Adrenal gland (tissue), 5 donors: Measurements from ENCODE around the gene DHRS4L2.
"Not testable (repeated sequence)": the region's sequence is repeated elsewhere in the genome, so short reads cannot be mapped to it uniquely, and the experiment has no call there.

Experiments used
- POLR2A ChIP-seq, 2 donors: fragments of 450-650 bp; IDR thresholded peaks; one replicate each; pipeline ENCODE4 v1.6.1; 2017; ENCODE audit warnings: antibody characterized with exemption in 2 of 2, mild to moderate bottlenecking in 2 of 2, moderate library complexity in 1 of 2
- TF ChIP-seq, protein P1 (sequence below), 6 experiments: fragments of 450-650 bp in 4 of 6; fragments of 200-600 bp in 2 of 6; sonication (generic) in 1 of 6; IDR thresholded peaks; 1 replicate in 5 of 6; 2 replicates in 1 of 6; pipeline versions ENCODE4 v1.5.1 to v1.8.0; 2016 to 2021; ENCODE audit warnings: antibody characterized with exemption in 6 of 6, mild to moderate bottlenecking in 2 of 6, moderate library complexity in 1 of 6
- donor health status: DM: no; HTN: no; CAD: no.

DNA sequence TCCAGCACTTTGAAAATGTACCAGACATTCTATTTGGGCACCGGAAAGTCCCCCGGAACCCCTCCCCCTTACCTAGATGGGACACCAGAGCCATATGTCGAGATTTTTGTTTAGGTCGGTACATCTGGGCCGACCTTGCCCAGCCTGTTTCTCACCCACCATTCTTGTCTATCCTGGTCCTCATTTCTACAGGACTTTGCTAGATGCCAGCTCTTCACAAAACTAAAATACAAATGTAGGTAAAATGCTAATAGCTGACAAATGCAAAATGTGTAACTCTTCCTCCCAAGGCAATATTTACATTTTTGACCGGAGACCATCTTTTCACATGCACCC is 34.5 kb upstream of the DHRS4L2 start:
- TF ChIP-seq, protein P1, sequence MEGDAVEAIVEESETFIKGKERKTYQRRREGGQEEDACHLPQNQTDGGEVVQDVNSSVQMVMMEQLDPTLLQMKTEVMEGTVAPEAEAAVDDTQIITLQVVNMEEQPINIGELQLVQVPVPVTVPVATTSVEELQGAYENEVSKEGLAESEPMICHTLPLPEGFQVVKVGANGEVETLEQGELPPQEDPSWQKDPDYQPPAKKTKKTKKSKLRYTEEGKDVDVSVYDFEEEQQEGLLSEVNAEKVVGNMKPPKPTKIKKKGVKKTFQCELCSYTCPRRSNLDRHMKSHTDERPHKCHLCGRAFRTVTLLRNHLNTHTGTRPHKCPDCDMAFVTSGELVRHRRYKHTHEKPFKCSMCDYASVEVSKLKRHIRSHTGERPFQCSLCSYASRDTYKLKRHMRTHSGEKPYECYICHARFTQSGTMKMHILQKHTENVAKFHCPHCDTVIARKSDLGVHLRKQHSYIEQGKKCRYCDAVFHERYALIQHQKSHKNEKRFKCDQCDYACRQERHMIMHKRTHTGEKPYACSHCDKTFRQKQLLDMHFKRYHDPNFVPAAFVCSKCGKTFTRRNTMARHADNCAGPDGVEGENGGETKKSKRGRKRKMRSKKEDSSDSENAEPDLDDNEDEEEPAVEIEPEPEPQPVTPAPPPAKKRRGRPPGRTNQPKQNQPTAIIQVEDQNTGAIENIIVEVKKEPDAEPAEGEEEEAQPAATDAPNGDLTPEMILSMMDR (IDR thresholded peaks at IDR 0.05): peak in 1 of 6 experiments; percentile 1
- TF ChIP-seq POLR2A (IDR thresholded peaks at IDR 0.05): not testable (repeated sequence)
